ENCODE measurements around the gene GOLGA6L6. TPM values are rescaled to one million over a fixed set of nuclear protein-coding genes. Genes with fewer than 3 reads are reported as not detected.
"Not testable (repeated sequence)": the region's sequence is repeated elsewhere in the genome, so short reads cannot be mapped to it uniquely, and the experiment has no call there.

The GOLGA6L6 gene
- not detected for total RNA-seq

- ATAC-seq; H3K36me3 Mint-ChIP-seq; H3K27ac Mint-ChIP-seq; H3K9me3 Mint-ChIP-seq; DNase-seq (ENCODE audit: low spot score in 2 of 2): not testable (repeated sequence)
These were observed at the start of gene GOLGA6L6 for GRCh38 chr15:20541700-20542099. Gene GOLGA6L6 (minus strand): TSS chr15:20541800. CDS start chr15:20541709, 91 bp downstream.

- DNase-seq (ENCODE audit: low spot score in 2 of 2); H3K27ac Mint-ChIP-seq; H3K36me3 Mint-ChIP-seq; ATAC-seq; H3K9me3 Mint-ChIP-seq: not testable (repeated sequence)
These were observed 48.5 kb upstream of the GOLGA6L6 start for GRCh38 chr15:20590069-20590468.

- not testable (repeated sequence) for H3K9me3 Mint-ChIP-seq; ATAC-seq; H3K27ac Mint-ChIP-seq; H3K36me3 Mint-ChIP-seq; DNase-seq (ENCODE audit: low spot score in 2 of 2)
These were observed 45.2 kb upstream of the GOLGA6L6 start for GRCh38 chr15:20586821-20587220.

- not testable (repeated sequence) for H3K27ac Mint-ChIP-seq; H3K9me3 Mint-ChIP-seq; H3K36me3 Mint-ChIP-seq; ATAC-seq; DNase-seq (ENCODE audit: low spot score in 2 of 2)
These were observed 41.1 kb upstream of the GOLGA6L6 start for GRCh38 chr15:20582726-20583115.

GRCh38 chr15:20582109-20582725 lies 40.6 kb upstream of the GOLGA6L6 start:
- not testable (repeated sequence) for DNase-seq (ENCODE audit: low spot score in 2 of 2); H3K36me3 Mint-ChIP-seq; H3K9me3 Mint-ChIP-seq; H3K27ac Mint-ChIP-seq; ATAC-seq

- DNase-seq (ENCODE audit: low spot score in 2 of 2); H3K9me3 Mint-ChIP-seq: not testable (repeated sequence)
These were observed 39.9 kb upstream of the GOLGA6L6 start for GRCh38 chr15:20581261-20582108.

GRCh38 chr15:20579662-20580061 lies 38.1 kb upstream of the GOLGA6L6 start:
- DNase-seq (ENCODE audit: low spot score in 2 of 2); ATAC-seq; H3K36me3 Mint-ChIP-seq; H3K9me3 Mint-ChIP-seq; H3K27ac Mint-ChIP-seq: not testable (repeated sequence)

More at GRCh38 chr15:20581261-20582108, 39.9 kb upstream of the GOLGA6L6 start:
- ATAC-seq, H3K27ac Mint-ChIP-seq, H3K36me3 Mint-ChIP-seq: not testable (repeated sequence)

- ATAC-seq; H3K36me3 Mint-ChIP-seq; H3K9me3 Mint-ChIP-seq; H3K27ac Mint-ChIP-seq; DNase-seq (ENCODE audit: low spot score in 2 of 2): not testable (repeated sequence)
These were observed 9.7 kb upstream of the GOLGA6L6 start for GRCh38 chr15:20551289-20551688.

GRCh38 chr15:20505926-20506658 lies 35.5 kb downstream of the GOLGA6L6 start:
- not testable (repeated sequence) for H3K9me3 Mint-ChIP-seq; DNase-seq (ENCODE audit: low spot score in 2 of 2); H3K27ac Mint-ChIP-seq; ATAC-seq; H3K36me3 Mint-ChIP-seq

- not testable (repeated sequence) for H3K27ac Mint-ChIP-seq; ATAC-seq; H3K9me3 Mint-ChIP-seq; H3K36me3 Mint-ChIP-seq; DNase-seq (ENCODE audit: low spot score in 2 of 2)
These were observed 38.8 kb downstream of the GOLGA6L6 start for GRCh38 chr15:20502839-20503238.

GRCh38 chr15:20501512-20502222 lies 39.9 kb downstream of the GOLGA6L6 start:
- H3K27ac Mint-ChIP-seq; H3K36me3 Mint-ChIP-seq; H3K9me3 Mint-ChIP-seq; ATAC-seq; DNase-seq (ENCODE audit: low spot score in 2 of 2): not testable (repeated sequence)

- not testable (repeated sequence) for DNase-seq (ENCODE audit: low spot score in 2 of 2); H3K36me3 Mint-ChIP-seq; ATAC-seq; H3K27ac Mint-ChIP-seq; H3K9me3 Mint-ChIP-seq
These were observed 43.8 kb downstream of the GOLGA6L6 start for GRCh38 chr15:20497781-20498180.

- H3K36me3 Mint-ChIP-seq; H3K27ac Mint-ChIP-seq; H3K9me3 Mint-ChIP-seq; ATAC-seq; DNase-seq (ENCODE audit: low spot score in 2 of 2): not testable (repeated sequence)
These were observed 48.6 kb downstream of the GOLGA6L6 start for GRCh38 chr15:20493035-20493434.

- not testable (repeated sequence) for DNase-seq (ENCODE audit: low spot score in 2 of 2); H3K9me3 Mint-ChIP-seq; H3K27ac Mint-ChIP-seq; H3K36me3 Mint-ChIP-seq; ATAC-seq
These were observed 49.0 kb downstream of the GOLGA6L6 start for GRCh38 chr15:20492598-20492997.

GRCh38 chr15:20489320-20489719 lies 52.3 kb downstream of the GOLGA6L6 start:
- H3K36me3 Mint-ChIP-seq; DNase-seq (ENCODE audit: low spot score in 2 of 2); ATAC-seq; H3K9me3 Mint-ChIP-seq; H3K27ac Mint-ChIP-seq: not testable (repeated sequence)
